ENCODE measurements around the gene DOK1.

DOK1 gene

GRCh38 chr2:74562126-74562775 is 7.7 kb downstream of the DOK1 start:
- Histone ChIP-seq H3K9me3 (ENCODE audit: insufficient read depth, low read depth, low read length) (no peaks in the 10 kb centered on the region), H3K4me2 (ENCODE audit: low read length) (no peak overlapping the region), H3K18ac (ENCODE audit: low read length) (no peak overlapping the region), H3K4me1 (ENCODE audit: control insufficient read depth in 1 of 2, insufficient read depth in 2 of 2, low read length in 2 of 2) (peaks cover 0 to 4% of the 10 kb centered on the region in 2 experiments), H2AFZ (ENCODE audit: insufficient read depth, low read length, poor library complexity) (no peak overlapping the region), H3K4me3 (ENCODE audit: low read depth, low read length) (no peak overlapping the region), H2AK5ac (ENCODE audit: low read length) (no peak overlapping the region), H3K9ac (ENCODE audit: low read length) (no peak overlapping the region), H3K79me1 (ENCODE audit: low read length) (no peaks in the 10 kb centered on the region), H4K8ac (ENCODE audit: low read depth, low read length) (no peak overlapping the region), H4K91ac (ENCODE audit: low read depth, low read length) (no peak overlapping the region), H3K27me3 (ENCODE audit: insufficient read depth, low read length) (no peaks in the 10 kb centered on the region), H2BK120ac (ENCODE audit: insufficient read depth, low read length, poor library complexity) (no peak overlapping the region), H3K79me2 (ENCODE audit: control insufficient read depth, insufficient read depth, low read length, poor library complexity) (no peaks in the 10 kb centered on the region), H3K14ac (ENCODE audit: low read length) (peak overlapping the region; percentile 19), H3K36me3 (ENCODE audit: control insufficient read depth in 1 of 2, insufficient read depth in 2 of 2, low read length in 2 of 2) (no peaks in the 10 kb centered on the region), H3K4ac (ENCODE audit: low read depth, low read length) (no peak overlapping the region), H2BK12ac (ENCODE audit: low read length) (peak overlapping the region; percentile 4), H4K12ac (ENCODE audit: low read depth, low read length) (no peak overlapping the region), H3K27ac (ENCODE audit: low read depth, low read length) (no peak overlapping the region), H3K23ac (ENCODE audit: low read length) (no peak overlapping the region), H2BK5ac (ENCODE audit: low read depth, low read length, poor library complexity) (no peak overlapping the region)
- no CpG with 5 or more reads among the region's 7 CpGs for WGBS (ENCODE audit: extremely low coverage, insufficient coverage, insufficient read length)
- DNase-seq = no peak

- no peak overlapping the region for H3K4ac ChIP-seq (ENCODE audit: low read depth, low read length)
- H2BK12ac ChIP-seq (ENCODE audit: low read length) = no peak overlapping the region
- H3K27me3 ChIP-seq (ENCODE audit: insufficient read depth, low read length) = no peaks in the 10 kb centered on the region
- no peak overlapping the region for H3K23ac ChIP-seq (ENCODE audit: low read length)
- WGBS (ENCODE audit: extremely low coverage, insufficient coverage, insufficient read length) = no CpG with 5 or more reads among the region's 5 CpGs
- H3K9ac ChIP-seq (ENCODE audit: low read length) = no peak overlapping the region
- H4K91ac ChIP-seq (ENCODE audit: low read depth, low read length) = no peak overlapping the region
- H3K9me3 ChIP-seq (ENCODE audit: insufficient read depth, low read depth, low read length) = no peaks in the 10 kb centered on the region
- H2BK5ac ChIP-seq (ENCODE audit: low read depth, low read length, poor library complexity) = no peak overlapping the region
- H3K27ac ChIP-seq (ENCODE audit: low read depth, low read length) = no peak overlapping the region
- no peak overlapping the region for H4K12ac ChIP-seq (ENCODE audit: low read depth, low read length)
- H4K8ac ChIP-seq (ENCODE audit: low read depth, low read length) = no peak overlapping the region
- no peak overlapping the region for H3K4me2 ChIP-seq (ENCODE audit: low read length)
- no peaks in the 10 kb centered on the region for H3K36me3 ChIP-seq (ENCODE audit: control insufficient read depth in 1 of 2, insufficient read depth in 2 of 2, low read length in 2 of 2)
- H3K79me2 ChIP-seq (ENCODE audit: control insufficient read depth, insufficient read depth, low read length, poor library complexity) = no peaks in the 10 kb centered on the region
- H3K4me3 ChIP-seq (ENCODE audit: low read depth, low read length) = no peak overlapping the region
- H3K4me1 ChIP-seq (ENCODE audit: control insufficient read depth in 1 of 2, insufficient read depth in 2 of 2, low read length in 2 of 2) = peaks cover 0 to 4% of the 10 kb centered on the region in 2 experiments
- no peak overlapping the region for H3K14ac ChIP-seq (ENCODE audit: low read length)
- no peak overlapping the region for H2AFZ ChIP-seq (ENCODE audit: insufficient read depth, low read length, poor library complexity)
- no peaks in the 10 kb centered on the region for H3K79me1 ChIP-seq (ENCODE audit: low read length)
- no peak for DNase-seq
- H2AK5ac ChIP-seq (ENCODE audit: low read length) = no peak overlapping the region
- no peak overlapping the region for H2BK120ac ChIP-seq (ENCODE audit: insufficient read depth, low read length, poor library complexity)
- no peak overlapping the region for H3K18ac ChIP-seq (ENCODE audit: low read length)
These were observed 9.7 kb downstream of the DOK1 start for GRCh38 chr2:74564222-74564621.

GRCh38 chr2:74566076-74566753 is 11.7 kb downstream of the DOK1 start:
- no peak overlapping the region for H2BK5ac ChIP-seq (ENCODE audit: low read depth, low read length, poor library complexity)
- H2AK5ac ChIP-seq (ENCODE audit: low read length) = no peak overlapping the region
- H4K12ac ChIP-seq (ENCODE audit: low read depth, low read length) = no peak overlapping the region
- no peak overlapping the region for H4K8ac ChIP-seq (ENCODE audit: low read depth, low read length)
- H3K4me3 ChIP-seq (ENCODE audit: low read depth, low read length) = no peak overlapping the region
- H2BK120ac ChIP-seq (ENCODE audit: insufficient read depth, low read length, poor library complexity) = no peak overlapping the region
- no peak overlapping the region for H3K27ac ChIP-seq (ENCODE audit: low read depth, low read length)
- no peaks in the 10 kb centered on the region for H3K4me1 ChIP-seq (ENCODE audit: control insufficient read depth in 1 of 2, insufficient read depth in 2 of 2, low read length in 2 of 2)
- H3K4ac ChIP-seq (ENCODE audit: low read depth, low read length) = no peak overlapping the region
- H3K27me3 ChIP-seq (ENCODE audit: insufficient read depth, low read length) = no peaks in the 10 kb centered on the region
- H2BK12ac ChIP-seq (ENCODE audit: low read length) = no peak overlapping the region
- H4K91ac ChIP-seq (ENCODE audit: low read depth, low read length) = no peak overlapping the region
- H2AFZ ChIP-seq (ENCODE audit: insufficient read depth, low read length, poor library complexity) = no peak overlapping the region
- H3K79me2 ChIP-seq (ENCODE audit: control insufficient read depth, insufficient read depth, low read length, poor library complexity) = no peaks in the 10 kb centered on the region
- H3K36me3 ChIP-seq (ENCODE audit: control insufficient read depth in 1 of 2, insufficient read depth in 2 of 2, low read length in 2 of 2) = no peaks in the 10 kb centered on the region
- no peak overlapping the region for H3K9ac ChIP-seq (ENCODE audit: low read length)
- no peak for DNase-seq
- H3K79me1 ChIP-seq (ENCODE audit: low read length) = no peaks in the 10 kb centered on the region
- no peaks in the 10 kb centered on the region for H3K9me3 ChIP-seq (ENCODE audit: insufficient read depth, low read depth, low read length)
- no peak overlapping the region for H3K23ac ChIP-seq (ENCODE audit: low read length)
- no peak overlapping the region for H3K4me2 ChIP-seq (ENCODE audit: low read length)
- no CpG with 5 or more reads among the region's 7 CpGs for WGBS (ENCODE audit: extremely low coverage, insufficient coverage, insufficient read length)
- no peak overlapping the region for H3K14ac ChIP-seq (ENCODE audit: low read length)
- H3K18ac ChIP-seq (ENCODE audit: low read length) = no peak overlapping the region

- H4K8ac ChIP-seq (ENCODE audit: low read depth, low read length) = no peak overlapping the region
- H3K4me1 ChIP-seq (ENCODE audit: control insufficient read depth in 1 of 2, insufficient read depth in 2 of 2, low read length in 2 of 2) = no peaks in the 10 kb centered on the region
- no peak overlapping the region for H2BK120ac ChIP-seq (ENCODE audit: insufficient read depth, low read length, poor library complexity)
- H2AK5ac ChIP-seq (ENCODE audit: low read length) = no peak overlapping the region
- H3K79me2 ChIP-seq (ENCODE audit: control insufficient read depth, insufficient read depth, low read length, poor library complexity) = no peaks in the 10 kb centered on the region
- H2BK12ac ChIP-seq (ENCODE audit: low read length) = no peak overlapping the region
- no peak overlapping the region for H4K91ac ChIP-seq (ENCODE audit: low read depth, low read length)
- H3K23ac ChIP-seq (ENCODE audit: low read length) = no peak overlapping the region
- H3K27ac ChIP-seq (ENCODE audit: low read depth, low read length) = no peak overlapping the region
- no peaks in the 10 kb centered on the region for H3K79me1 ChIP-seq (ENCODE audit: low read length)
- H3K9me3 ChIP-seq (ENCODE audit: insufficient read depth, low read depth, low read length) = no peaks in the 10 kb centered on the region
- no peak overlapping the region for H3K14ac ChIP-seq (ENCODE audit: low read length)
- DNase-seq = no peak
- no peak overlapping the region for H3K4me2 ChIP-seq (ENCODE audit: low read length)
- H3K4me3 ChIP-seq (ENCODE audit: low read depth, low read length) = no peak overlapping the region
- no peak overlapping the region for H2BK5ac ChIP-seq (ENCODE audit: low read depth, low read length, poor library complexity)
- H2AFZ ChIP-seq (ENCODE audit: insufficient read depth, low read length, poor library complexity) = no peak overlapping the region
- H3K9ac ChIP-seq (ENCODE audit: low read length) = no peak overlapping the region
- H3K36me3 ChIP-seq (ENCODE audit: control insufficient read depth in 1 of 2, insufficient read depth in 2 of 2, low read length in 2 of 2) = no peaks in the 10 kb centered on the region
- H3K4ac ChIP-seq (ENCODE audit: low read depth, low read length) = no peak overlapping the region
- no peak overlapping the region for H4K12ac ChIP-seq (ENCODE audit: low read depth, low read length)
- no peaks in the 10 kb centered on the region for H3K27me3 ChIP-seq (ENCODE audit: insufficient read depth, low read length)
- no peak overlapping the region for H3K18ac ChIP-seq (ENCODE audit: low read length)
These were observed 12.2 kb downstream of the DOK1 start for GRCh38 chr2:74566754-74567085.
